Endothelial cell of umbilical vein (primary cell): ENCODE results near the gene SS18. TPM values are rescaled to one million over a fixed set of nuclear protein-coding genes. Genes with fewer than 3 reads are reported as not detected.

Source experiments
- BruUV-seq: library from RNA; stranded (reverse); fragments of 400-500 nt; replicated peaks from 2 replicates; lab custom pipeline; 2021; lab: Mats Ljungman, UMichigan
- CTCF ChIA-PET: fragments of 300-600, 350-600 bp; sonication (Branson Sonifier 250); formaldehyde crosslinking; loops from one replicate; lab custom pipeline; 2021; ENCODE audit warnings: antibody characterized with exemption, inconsistent platforms; lab: Charles Lee
- POLR2A ChIA-PET: fragments of 300-600, 350-600 bp; sonication (Branson Sonifier 250); formaldehyde crosslinking; loops from one replicate; lab custom pipeline; 2021; ENCODE audit warnings: antibody characterized with exemption, inconsistent platforms; lab: Charles Lee
- DNase-seq: peaks from one replicate; pipeline ENCODE4 v3.0.0-alpha.2; 2011; ENCODE audit warnings: low read depth, low spot score
- FAIRE-seq: peaks from 2 replicates; lab custom pipeline; 2011; peaks lifted over from hg19 to GRCh38; lab: Jason Lieb, UNC
- H2AFZ ChIP-seq: 2 replicates; pipeline ENCODE4 v1.6.0; 2012; ENCODE audit warnings: low read depth, low read length, control low read depth, inconsistent platforms
- H3K27ac ChIP-seq: 2 replicates; pipeline ENCODE4 v1.5.1; 2011; ENCODE audit warnings: low read depth, mild to moderate bottlenecking, control low read depth, low read length, moderate library complexity; ENCODE audit not compliant: insufficient read depth
- H3K27me3 ChIP-seq, 2 experiments: 2 replicates each; pipeline versions ENCODE4 v1.6.0 to v1.6.1; 2011; ENCODE audit warnings: low read length in 2 of 2, mixed read lengths in 1 of 2; ENCODE audit not compliant: control insufficient read depth in 2 of 2, insufficient read depth in 2 of 2
- H3K36me3 ChIP-seq, 2 experiments: 2 replicates in 1 of 2; 3 replicates in 1 of 2; pipeline ENCODE4 v1.5.1; 2011; ENCODE audit warnings: low read length in 2 of 2, mild to moderate bottlenecking in 1 of 2, moderate library complexity in 1 of 2; ENCODE audit not compliant: control insufficient read depth in 2 of 2, insufficient read depth in 2 of 2; ENCODE audit errors: extremely low read depth in 1 of 2
- H3K4me1 ChIP-seq: 3 replicates; pipeline ENCODE4 v1.5.1; 2011; ENCODE audit warnings: mild to moderate bottlenecking, low read length; ENCODE audit not compliant: control insufficient read depth, insufficient read depth; ENCODE audit errors: extremely low read depth
- H3K4me2 ChIP-seq: 2 replicates; pipeline ENCODE4 v1.6.1; 2011; ENCODE audit warnings: low read length, control low read depth, mixed read lengths; ENCODE audit not compliant: insufficient read depth
- H3K4me3 ChIP-seq, 3 experiments: fragments of 200-600 bp in 1 of 3; sonication (generic), shearing (Covaris generic) in 1 of 3; replicated peaks in 1 of 3; 2 replicates each; pipeline ENCODE4 v1.5.1; 2011 to 2016; ENCODE audit warnings: control low read depth in 3 of 3, low read length in 3 of 3, mild to moderate bottlenecking in 2 of 3, inconsistent platforms in 1 of 3, low read depth in 1 of 3, moderate library complexity in 1 of 3; ENCODE audit not compliant: insufficient read depth in 1 of 3
- H3K79me2 ChIP-seq: 2 replicates; pipeline ENCODE4 v1.6.0; 2012; ENCODE audit warnings: low read length, inconsistent platforms; ENCODE audit not compliant: control insufficient read depth, insufficient read depth
- H3K9ac ChIP-seq: replicated peaks from 2 replicates; pipeline ENCODE3; 2011; ENCODE audit warnings: low read length, control low read depth; ENCODE audit not compliant: insufficient read depth; ENCODE audit errors: extremely low read depth
- H3K9me1 ChIP-seq: replicated peaks from 3 replicates; pipeline ENCODE4 v1.6.0; 2011; ENCODE audit warnings: mild to moderate bottlenecking, low read length; ENCODE audit not compliant: control insufficient read depth, insufficient read depth; ENCODE audit errors: extremely low read depth
- H3K9me3 ChIP-seq: replicated peaks from 2 replicates; pipeline ENCODE4 v1.5.1; 2012; ENCODE audit warnings: low read length, inconsistent platforms; ENCODE audit not compliant: control insufficient read depth, insufficient read depth
- H4K20me1 ChIP-seq: replicated peaks from 2 replicates; pipeline ENCODE3; 2011; ENCODE audit warnings: mild to moderate bottlenecking, low read length; ENCODE audit not compliant: control insufficient read depth, insufficient read depth; ENCODE audit errors: extremely low read depth
- CTCF ChIP-seq, 2 donors: IDR thresholded peaks; 1 replicate in 1 of 2; 2 replicates in 1 of 2; pipeline ENCODE4 v1.5.1; 2011; ENCODE audit warnings: low read length in 2 of 2, mild to moderate bottlenecking in 2 of 2, moderate library complexity in 2 of 2, control low read depth in 1 of 2, inconsistent platforms in 1 of 2, low read depth in 1 of 2; ENCODE audit not compliant: insufficient read depth in 1 of 2; ENCODE audit errors: extremely low read depth in 1 of 2
- EZH2 ChIP-seq: IDR thresholded peaks from 2 replicates; pipeline ENCODE4 v1.6.1; 2012; ENCODE audit warnings: borderline replicate concordance, low read depth, mild to moderate bottlenecking, moderate library complexity, low read length, inconsistent platforms; ENCODE audit not compliant: severe bottlenecking
- FOS ChIP-seq: IDR thresholded peaks from 2 replicates; pipeline ENCODE4 v1.6.1; 2011; ENCODE audit warnings: mild to moderate bottlenecking, low read length, moderate library complexity, borderline replicate concordance; ENCODE audit not compliant: insufficient read depth
- GATA2 ChIP-seq: IDR thresholded peaks from 2 replicates; pipeline ENCODE4 v1.7.0; 2011; ENCODE audit warnings: low read depth, mild to moderate bottlenecking, moderate library complexity, mixed read lengths, low read length; ENCODE audit not compliant: insufficient read length, insufficient read depth
- JUN ChIP-seq: IDR thresholded peaks from 2 replicates; pipeline ENCODE4 v1.6.1; 2011; ENCODE audit warnings: borderline replicate concordance, low read depth; ENCODE audit not compliant: insufficient read length, insufficient read depth
- MAX ChIP-seq: IDR thresholded peaks from 2 replicates; pipeline ENCODE4 v1.6.1; 2011; ENCODE audit not compliant: insufficient read depth, insufficient read length
- MYC ChIP-seq: IDR thresholded peaks from one replicate; pipeline ENCODE4 v1.6.1; 2011; ENCODE audit warnings: mild to moderate bottlenecking, low read depth, low read length
- POLR2A ChIP-seq: IDR thresholded peaks from 2 replicates; pipeline ENCODE4 v1.6.1; 2012; ENCODE audit warnings: low read depth, mild to moderate bottlenecking, control low read depth, low read length
- POLR2AphosphoS5 ChIP-seq: IDR thresholded peaks from 2 replicates; pipeline ENCODE4 v1.6.1; 2012; ENCODE audit warnings: low read depth, mild to moderate bottlenecking, control low read depth, low read length, moderate library complexity; ENCODE audit not compliant: insufficient read depth
- dilution Hi-C: fragments of 300-500 bp; cut with MboI; formaldehyde crosslinking; loops from one replicate; pipeline ENCODE4 v1.15.0; 2019; ENCODE audit warnings: low sequenced_read_pairs; ENCODE audit not compliant: extremely low pct_ligation_motif_present
- intact Hi-C: fragments of 100-400 bp; cut with micrococcal nuclease; formaldehyde crosslinking; loops from one replicate; pipeline ENCODE4 v1.10.0; 2022
- polyA plus RNA-seq, 4 experiments: library from polyadenylated mRNA; depleted of rRNA in 3 of 4; stranded (reverse) in 3 of 4; unstranded in 1 of 4; fragments of >200 nt; gene quantifications; 2 replicates each; pipeline versions ENCODE4 v1.2.1 to v1.2.3, GENCODE V29; 2011 to 2012; ENCODE audit warnings: missing spikeins in 1 of 4
- total RNA-seq: library from RNA; stranded (reverse); gene quantifications from 2 replicates; pipeline ENCODE4 v1.2.3, GENCODE V29; 2021

The SS18 gene
- total and polyA plus RNA-seq, 2 donors (not counting 3 experiments of a cell fraction or from before 2014, with no cell fraction given) = 68.4 to 204 TPM

DNA sequence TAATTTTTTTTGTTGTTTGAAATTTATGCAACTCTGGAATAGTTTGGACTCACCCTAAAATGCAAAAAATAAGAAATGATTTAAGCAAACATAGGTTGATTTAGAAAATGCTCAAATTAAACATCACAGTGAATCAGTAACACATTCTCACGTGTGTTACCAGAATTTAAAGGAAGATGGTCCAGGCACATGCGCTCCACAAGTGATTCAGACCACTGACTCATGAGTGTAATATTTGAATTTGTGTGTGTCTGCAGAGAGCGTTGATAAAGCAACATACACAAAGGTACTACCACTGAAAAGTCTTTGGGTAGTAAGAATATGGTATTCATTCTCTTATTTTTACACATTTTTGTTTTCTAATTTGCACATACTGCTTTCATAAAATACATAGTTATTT is 7.9 kb downstream of the SS18 start:
- no peak for FAIRE-seq
- Histone ChIP-seq H3K79me2 (peaks cover 84% of the 10 kb centered on the region), H3K27me3 (no peaks in the 10 kb centered on the region), H3K4me3 (no peak overlapping the region), H3K36me3 (peaks cover 0 to 24% of the 10 kb centered on the region in 2 experiments), H3K4me1 (peaks cover 4% of the 10 kb centered on the region), H3K9me1 (no peaks in the 10 kb centered on the region), H3K4me2 (no peak overlapping the region), H3K9me3 (no peaks in the 10 kb centered on the region), H2AFZ (no peak overlapping the region), H3K9ac (no peak overlapping the region), H3K27ac (no peak overlapping the region), H4K20me1 (peaks cover 2% of the 10 kb centered on the region)
- dilution Hi-C loops (no loop called here), intact Hi-C loops (loop anchor here (10.0 kb wide), 1 partner anchor 48 kb away; no protein-coding TSS in a partner anchor)
- ChIA-PET CTCF (no interaction called here), POLR2A (no interaction called here)
- TF ChIP-seq FOS = no peak
- TF ChIP-seq CTCF (IDR thresholded peaks at IDR 0.05; ENCODE audit: extremely low read depth in 1 of 2, insufficient read depth in 1 of 2, low read depth in 1 of 2, low read length in 2 of 2) = no peak
- TF ChIP-seq EZH2 = no peak
- no peak for TF ChIP-seq POLR2AphosphoS5
- TF ChIP-seq JUN = no peak
- TF ChIP-seq POLR2A = no peak
- no peak for TF ChIP-seq MYC
- no peak for TF ChIP-seq GATA2
- no peak for TF ChIP-seq MAX
- DNase-seq = no peak
- no TSS peak for BruUV-seq
